Inflammatory macrophage treated with lipopolysaccharide for 4 hours (primary cell): ENCODE data around the gene CLEC4M.
A peak's percentile ranks its signal among the peaks of the same experiment; 100 is the strongest.
"Not testable (repeated sequence)": the region's sequence is repeated elsewhere in the genome, so short reads cannot be mapped to it uniquely, and the experiment has no call there.

Source experiments
- DNase-seq: peaks from one replicate; pipeline ENCODE4 v3.0.0-alpha.2; 2020

CLEC4M gene

GRCh38 chr19:7779631-7780486, 16.8 kb downstream of the CLEC4M start:
- DNase-seq, result no peak

DNA sequence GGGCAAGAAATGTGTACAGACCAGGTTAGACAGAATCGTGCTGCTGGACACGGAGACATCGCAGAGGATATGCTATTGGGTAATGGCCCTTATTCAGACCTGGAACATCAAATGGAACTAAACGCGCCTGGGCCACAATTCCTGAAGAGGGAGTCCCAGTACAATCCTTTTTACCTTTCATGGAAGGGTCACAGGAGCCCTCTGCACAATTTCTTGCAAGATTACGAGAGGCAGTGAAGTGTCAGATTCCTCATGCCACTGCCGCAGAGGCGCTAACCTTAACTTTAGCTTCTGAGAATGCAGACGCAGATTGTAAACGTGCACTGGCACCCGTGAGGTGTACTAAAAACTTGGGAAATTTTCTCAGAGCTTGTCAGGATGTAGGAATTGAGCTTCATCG, 18.1 kb downstream of the CLEC4M start:
- DNase-seq, result no peak

- peak; percentile 87 for DNase-seq
Measured at GRCh38 chr19:7783991-7784423, 21.0 kb downstream of the CLEC4M start.

DNA sequence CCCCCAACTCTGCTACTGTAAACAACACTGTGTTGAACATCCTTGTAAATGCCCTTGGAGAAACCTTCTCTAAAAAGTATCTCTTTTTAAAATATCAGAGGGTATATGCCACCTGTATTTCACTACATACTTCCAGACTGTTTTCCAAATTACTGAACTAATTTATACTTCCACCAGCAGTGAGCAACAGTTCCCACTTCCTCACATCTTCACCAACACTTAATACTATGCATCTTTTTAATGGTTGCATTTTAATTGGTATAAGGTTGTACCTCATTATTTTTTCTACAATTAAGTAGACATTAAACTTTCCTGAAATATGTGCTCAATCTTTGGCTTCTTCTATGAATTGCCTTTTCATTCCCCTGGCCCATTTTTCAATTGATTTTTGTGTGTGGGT, 21.8 kb downstream of the CLEC4M start:
- DNase-seq, result no peak

DNA sequence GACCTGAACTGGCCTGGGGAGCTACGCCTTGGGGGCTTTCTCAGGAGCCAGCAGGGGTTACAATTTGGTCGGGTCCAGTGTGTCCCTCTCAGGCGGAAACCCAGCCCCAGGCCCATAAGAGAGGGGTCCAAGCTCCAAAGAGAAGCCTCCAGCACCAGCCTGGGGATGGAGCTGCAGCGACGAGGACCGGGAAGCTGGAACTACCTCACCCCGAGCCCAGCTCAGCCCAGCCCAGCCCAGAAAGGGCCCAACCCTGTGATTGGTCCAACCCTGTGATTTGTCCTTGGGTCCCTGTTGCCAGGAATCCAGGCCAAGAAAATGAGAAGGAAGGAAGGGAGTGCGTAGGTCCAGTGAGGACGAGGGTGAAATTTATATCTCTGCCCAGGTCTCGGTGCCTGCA, 24.1 kb downstream of the CLEC4M start:
- DNase-seq, result no peak

DNA sequence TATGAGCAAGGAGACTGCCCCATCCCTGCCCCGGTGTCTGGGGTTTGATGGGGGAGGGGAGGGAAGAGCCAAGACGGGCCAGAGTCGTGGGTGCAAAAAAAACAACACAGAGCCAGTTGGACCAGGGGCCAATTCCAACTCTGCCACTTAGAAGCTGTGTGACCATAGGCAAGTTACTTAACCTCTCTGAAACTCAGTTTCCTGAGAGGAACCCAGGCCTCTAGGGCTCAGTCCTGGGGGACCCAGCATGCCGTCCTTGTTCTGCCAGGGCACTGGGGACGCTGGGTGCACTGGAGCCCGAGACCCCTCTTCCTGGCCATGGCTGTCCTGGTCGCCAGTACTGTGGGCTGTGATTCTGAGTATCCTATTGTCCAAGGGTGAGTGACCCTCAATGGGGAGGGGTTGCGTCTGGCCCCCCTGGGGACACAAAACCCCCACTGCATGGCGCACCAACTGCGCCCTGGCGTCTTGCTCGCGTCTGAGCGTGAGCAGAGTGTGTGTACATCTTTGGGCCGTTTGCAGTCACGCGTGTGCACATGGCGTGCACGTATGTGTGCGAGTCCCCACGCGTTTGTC, 24.6 kb downstream of the CLEC4M start:
- no peak for DNase-seq

GRCh38 chr19:7788178-7788932, 25.3 kb downstream of the CLEC4M start:
- no peak for DNase-seq

GRCh38 chr19:7788933-7789323, 25.9 kb downstream of the CLEC4M start:
- DNase-seq, result no peak

DNA sequence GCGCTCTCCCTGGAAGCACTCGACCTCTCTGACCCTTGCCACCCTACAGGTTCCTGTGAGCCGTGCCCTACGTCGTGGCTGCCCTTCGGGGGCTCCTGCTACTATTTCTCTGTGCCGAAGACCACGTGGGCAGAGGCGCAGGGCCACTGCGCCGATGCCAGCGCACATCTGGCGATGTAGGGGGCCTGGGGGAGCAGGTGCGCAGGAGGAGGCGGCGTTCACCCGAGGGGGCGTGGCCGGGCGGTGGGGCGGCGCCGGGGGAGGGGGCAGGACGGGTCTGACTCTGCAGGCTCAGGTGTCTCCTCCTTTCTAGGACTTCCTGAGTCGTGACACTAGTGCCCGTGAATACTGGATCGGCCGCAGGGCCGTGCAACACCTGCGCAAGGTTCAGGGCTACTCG, 26.4 kb downstream of the CLEC4M start:
- DNase-seq, result no peak

DNA sequence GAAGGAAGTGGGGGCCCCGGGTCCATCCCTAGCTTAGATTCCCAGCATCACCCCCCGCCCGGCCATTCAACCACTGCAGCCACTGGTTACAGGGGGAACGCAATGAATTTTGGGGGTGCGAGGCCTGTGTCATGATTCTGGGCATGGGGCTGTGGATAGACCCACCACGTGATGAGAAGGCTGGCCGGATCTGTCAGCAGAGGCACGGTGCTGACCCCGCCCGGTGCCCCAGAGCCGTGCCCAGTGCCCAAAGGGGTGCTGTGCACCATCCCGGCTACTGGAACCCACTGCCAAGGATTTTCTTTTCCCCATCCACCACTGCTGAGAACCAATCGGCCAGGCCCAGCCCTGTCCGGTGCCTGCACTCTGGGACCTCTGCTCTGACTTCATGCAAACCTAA, 27.4 kb downstream of the CLEC4M start:
- no peak for DNase-seq

DNA sequence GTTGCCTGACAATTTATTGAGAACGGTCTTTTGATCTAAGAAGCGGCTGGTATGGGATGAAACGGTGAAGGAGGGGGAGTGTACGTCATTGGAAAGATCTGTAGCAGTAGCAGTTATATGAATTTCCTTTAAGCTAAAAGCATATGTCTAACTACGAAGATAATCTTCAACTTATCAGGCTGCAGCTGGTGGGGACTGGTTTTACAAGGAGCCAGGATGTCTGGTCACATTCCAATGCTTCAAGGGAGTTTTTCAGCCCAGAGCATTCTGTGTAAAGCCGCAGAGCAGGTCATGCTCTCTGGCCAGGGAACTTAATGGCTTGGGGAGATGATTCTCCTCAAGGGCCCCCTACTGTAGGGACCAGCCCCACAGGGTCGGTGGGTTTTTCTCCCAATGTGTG, 29.2 kb downstream of the CLEC4M start:
- DNase-seq, result no peak

GRCh38 chr19:7792701-7793100, 29.7 kb downstream of the CLEC4M start:
- not testable (repeated sequence) for DNase-seq

DNA sequence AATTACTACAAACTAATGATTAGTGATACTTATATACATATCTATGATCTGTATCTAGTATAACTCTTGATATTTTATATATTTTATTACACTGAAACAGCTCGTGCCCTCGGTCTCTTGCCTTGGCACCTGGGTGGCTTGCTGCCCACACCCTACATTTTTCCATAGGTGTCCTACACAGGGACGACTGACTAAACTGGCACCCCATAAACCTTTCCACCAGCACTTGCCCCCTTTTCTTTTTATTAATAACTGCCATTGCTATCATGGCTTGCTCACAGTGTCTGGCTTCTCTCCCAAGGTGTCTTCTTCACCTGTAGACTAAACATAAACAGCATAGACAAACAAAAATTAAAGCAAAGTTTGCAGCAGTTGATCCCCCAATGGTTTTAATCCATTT, 30.4 kb downstream of the CLEC4M start:
- DNase-seq, result no peak

GRCh38 chr19:7795555-7796161, 32.6 kb downstream of the CLEC4M start:
- DNase-seq, result no peak

DNA sequence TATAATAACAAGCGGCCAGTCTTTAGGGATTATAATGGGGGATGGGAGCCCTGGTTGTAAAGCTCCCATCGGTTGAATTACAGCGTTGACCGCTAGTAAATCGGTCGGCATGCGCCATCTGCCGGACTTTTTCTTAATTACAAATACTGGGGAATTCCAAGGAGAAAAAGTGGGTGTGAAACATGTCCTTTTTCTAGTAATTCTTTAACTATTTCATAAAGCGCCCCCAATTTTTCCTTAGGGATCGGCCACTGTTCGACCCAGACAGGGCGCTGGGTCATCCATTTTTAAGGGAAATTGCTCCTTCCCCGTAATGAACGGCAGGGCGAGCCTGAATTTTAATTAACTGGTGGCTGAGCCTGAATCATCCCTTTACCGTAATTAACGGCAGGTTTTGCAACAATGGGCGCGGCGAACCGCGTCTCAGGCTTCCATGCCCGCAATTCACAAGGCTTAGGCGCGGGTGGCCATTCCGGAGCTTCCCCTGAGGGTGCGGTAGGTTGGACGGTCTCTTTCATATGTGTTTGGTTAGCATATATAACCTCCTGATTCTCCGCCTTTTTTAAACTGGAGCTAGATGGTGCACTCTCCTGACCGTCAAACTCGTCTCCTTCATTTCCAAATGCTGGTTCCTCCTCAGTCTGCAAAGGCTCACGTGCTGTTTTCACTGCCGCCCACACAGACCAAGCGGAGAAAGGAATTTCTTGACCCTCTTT, 36.8 kb downstream of the CLEC4M start:
- peak; percentile 82 for DNase-seq

DNA sequence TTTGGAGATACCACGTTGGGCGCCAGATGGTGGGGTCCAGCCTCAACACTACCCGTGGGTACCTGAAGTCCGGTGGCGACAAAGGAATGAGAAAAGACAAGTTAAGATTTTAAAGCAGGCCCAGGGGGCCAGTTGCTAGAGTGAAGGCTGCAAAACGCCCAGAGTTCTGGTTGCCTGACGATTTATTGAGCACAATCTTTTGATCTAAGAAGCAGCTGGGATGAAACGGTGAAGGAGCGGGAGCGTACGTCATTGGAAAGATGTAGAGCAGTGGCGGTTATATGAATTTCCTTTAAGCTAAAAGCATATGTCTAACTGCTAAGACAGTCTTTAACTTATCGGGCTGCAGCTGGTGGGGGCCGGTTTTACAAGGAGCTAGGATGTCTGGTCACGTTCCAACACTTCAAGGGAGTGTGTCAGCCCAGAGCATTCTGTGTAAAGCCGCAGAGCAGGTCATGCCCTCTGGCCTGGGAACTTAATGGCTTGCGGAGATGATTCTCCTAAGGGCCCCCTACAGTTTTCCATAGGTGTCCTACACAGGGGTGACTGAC, 38.1 kb downstream of the CLEC4M start:
- DNase-seq, result no peak

DNA sequence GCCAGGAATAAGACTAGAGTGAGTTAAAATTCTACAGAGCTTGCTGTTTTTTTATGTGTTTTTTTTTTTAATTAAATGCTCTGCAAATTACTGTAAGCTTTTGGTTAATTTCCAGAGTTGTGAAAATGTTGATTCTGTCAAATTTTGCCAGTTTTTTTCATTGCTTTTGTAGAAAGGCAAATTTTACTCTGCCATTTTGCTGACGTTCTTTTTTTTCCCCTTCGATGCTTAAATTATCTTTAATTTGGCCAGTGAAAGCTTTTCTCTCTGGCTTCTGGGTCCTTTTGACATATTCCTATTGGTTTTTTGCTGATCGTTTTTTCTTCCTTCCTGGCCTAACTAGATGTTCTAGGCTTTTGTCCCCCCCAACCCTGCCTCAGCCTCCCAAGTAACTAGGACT, 43.2 kb downstream of the CLEC4M start:
- DNase-seq, result no peak

- DNase-seq, result no peak
Measured at GRCh38 chr19:7806876-7807275, 43.8 kb downstream of the CLEC4M start.

DNA sequence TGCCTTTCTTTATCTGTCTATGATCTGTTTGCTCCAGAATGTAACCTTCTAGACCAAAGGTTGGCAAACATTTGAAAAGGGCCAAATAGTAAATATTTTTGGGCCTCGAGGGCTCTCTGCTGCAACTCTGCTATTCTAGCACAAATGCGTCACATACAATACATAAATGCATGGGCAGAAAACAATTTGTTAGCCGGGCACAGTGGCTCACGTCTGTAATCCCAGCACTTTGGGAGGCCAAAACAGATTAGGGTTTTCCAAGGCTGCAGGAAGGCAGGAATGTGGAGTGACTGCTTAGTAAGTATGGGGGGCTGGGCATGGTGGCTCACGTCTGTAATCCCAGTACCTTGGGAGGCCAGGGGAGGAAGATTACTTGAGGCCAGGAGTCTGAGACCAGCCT, 45.1 kb downstream of the CLEC4M start:
- no peak for DNase-seq

DNA sequence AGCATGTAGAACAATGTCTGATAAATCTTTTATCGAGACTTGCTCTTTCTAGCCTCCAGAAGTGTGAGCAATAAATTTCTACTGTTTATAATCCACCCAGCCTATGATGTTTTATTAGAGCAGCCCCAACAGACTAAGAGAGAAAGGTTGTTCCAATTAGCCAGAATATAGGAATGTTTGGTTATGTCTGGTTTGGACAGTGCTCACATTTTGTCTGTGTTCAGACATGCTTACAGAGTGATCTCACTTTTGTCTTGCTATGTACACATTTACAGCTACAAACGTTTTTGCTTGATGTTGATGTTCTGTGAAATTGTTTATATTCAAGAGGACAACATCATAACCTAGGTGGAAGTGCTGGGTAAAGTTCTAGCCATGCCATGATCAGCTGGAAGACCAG, 48.9 kb downstream of the CLEC4M start:
- DNase-seq, result no peak

- no peak for DNase-seq
Measured at GRCh38 chr19:7815325-7815724, 52.3 kb downstream of the CLEC4M start.

- DNase-seq, result not testable (repeated sequence)
Measured at GRCh38 chr19:7816040-7816439, 53.0 kb downstream of the CLEC4M start.

DNA sequence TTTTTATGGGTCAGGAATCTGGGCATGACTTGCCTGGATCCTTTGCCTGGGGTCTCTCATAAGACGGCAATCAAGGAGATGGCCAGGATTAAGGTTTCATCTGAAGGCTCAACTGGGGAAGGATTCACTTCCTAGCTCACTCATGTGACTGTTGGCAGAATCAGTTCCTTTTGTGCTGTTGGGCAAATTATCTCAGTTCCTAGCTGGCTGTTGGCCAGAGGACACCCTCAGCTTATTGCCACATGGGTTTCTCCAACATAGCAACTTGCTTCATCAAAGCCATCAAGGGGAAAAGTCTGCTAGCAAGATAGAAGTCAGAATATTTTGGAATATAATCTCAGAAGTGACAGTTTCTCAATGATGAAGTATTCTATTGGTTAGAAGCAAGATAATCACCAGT, 54.8 kb downstream of the CLEC4M start:
- peak; percentile 89 for DNase-seq
